PC-3 (cell line): ENCODE measurements around the gene NDC1.
A peak's percentile ranks its signal among the peaks of the same experiment; 100 is the strongest.

ENCODE experiments used
- EZH2phosphoT487 ChIP-seq: fragments of 300-600 bp; sonication (generic); IDR thresholded peaks from 2 replicates; pipeline ENCODE4 v1.6.1; 2018; ENCODE audit warnings: mild to moderate bottlenecking, antibody characterized with exemption, low read length, borderline replicate concordance
- TF ChIP-seq, protein P1 (sequence below): fragments of 300-600 bp; sonication (generic); conservative IDR thresholded peaks from 2 replicates; pipeline ENCODE4 v1.5.1; 2017; ENCODE audit warnings: antibody characterized with exemption, low read depth, mild to moderate bottlenecking, low read length

- TF ChIP-seq, protein P1, sequence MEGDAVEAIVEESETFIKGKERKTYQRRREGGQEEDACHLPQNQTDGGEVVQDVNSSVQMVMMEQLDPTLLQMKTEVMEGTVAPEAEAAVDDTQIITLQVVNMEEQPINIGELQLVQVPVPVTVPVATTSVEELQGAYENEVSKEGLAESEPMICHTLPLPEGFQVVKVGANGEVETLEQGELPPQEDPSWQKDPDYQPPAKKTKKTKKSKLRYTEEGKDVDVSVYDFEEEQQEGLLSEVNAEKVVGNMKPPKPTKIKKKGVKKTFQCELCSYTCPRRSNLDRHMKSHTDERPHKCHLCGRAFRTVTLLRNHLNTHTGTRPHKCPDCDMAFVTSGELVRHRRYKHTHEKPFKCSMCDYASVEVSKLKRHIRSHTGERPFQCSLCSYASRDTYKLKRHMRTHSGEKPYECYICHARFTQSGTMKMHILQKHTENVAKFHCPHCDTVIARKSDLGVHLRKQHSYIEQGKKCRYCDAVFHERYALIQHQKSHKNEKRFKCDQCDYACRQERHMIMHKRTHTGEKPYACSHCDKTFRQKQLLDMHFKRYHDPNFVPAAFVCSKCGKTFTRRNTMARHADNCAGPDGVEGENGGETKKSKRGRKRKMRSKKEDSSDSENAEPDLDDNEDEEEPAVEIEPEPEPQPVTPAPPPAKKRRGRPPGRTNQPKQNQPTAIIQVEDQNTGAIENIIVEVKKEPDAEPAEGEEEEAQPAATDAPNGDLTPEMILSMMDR: peak; percentile 91
- TF ChIP-seq EZH2phosphoT487: no peak
Observed at GRCh38 chr1:53754484-53755312, 83.4 kb downstream of the NDC1 start.
